GM21526 (cell line): ENCODE data around the gene FAM210A.
"Not testable (repeated sequence)": the region's sequence is repeated elsewhere in the genome, so short reads cannot be mapped to it uniquely, and the experiment has no call there.

ENCODE experiments used
- ATAC-seq: cut with Tn5 transposase; IDR thresholded peaks from one replicate; pipeline ENCODE4 v1.9.1; 2021; ENCODE audit warnings: moderate library complexity; ENCODE audit not compliant: unreplicated experiment, low FRiP score

FAM210A gene

DNA sequence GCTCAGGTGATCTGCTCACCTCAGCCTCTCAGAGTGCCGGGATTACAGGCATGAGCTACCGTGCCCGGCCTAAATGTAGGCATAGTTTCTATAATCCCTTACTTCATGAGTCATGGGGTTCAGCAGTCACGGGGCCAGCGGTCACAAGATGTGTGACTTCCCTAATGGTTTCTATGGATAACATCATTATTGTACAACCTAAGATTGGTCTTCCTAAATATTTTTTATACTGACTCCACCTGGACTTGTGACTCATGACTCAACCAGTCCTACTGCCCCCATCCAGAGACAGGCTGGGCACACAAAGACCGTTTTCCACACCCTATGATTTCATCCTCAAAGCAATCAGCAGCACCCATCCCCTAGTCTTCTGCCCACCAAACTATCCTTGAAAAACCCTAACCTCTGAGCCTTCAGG is 15.9 kb downstream of the FAM210A start:
- ATAC-seq, result no peak

DNA sequence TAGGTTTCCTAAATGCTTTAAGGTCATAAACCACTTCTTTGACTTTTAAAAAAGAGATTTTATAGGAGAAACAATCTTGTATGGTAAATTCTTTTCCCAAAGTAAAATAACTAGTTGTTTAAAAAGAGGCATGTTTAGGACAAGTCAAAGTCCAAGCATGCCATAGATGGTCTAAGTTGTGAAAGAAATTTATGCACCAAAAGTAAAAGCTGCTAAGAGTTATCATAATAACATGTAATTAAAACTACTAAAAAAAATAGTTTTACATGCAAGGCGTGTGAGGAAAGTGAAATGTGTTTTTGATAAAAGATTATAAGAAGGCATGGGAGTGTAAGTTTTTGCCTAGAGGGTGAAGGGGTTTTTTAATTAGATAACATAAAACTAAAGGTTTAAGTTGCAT is 22.5 kb downstream of the FAM210A start:
- no peak for ATAC-seq

DNA sequence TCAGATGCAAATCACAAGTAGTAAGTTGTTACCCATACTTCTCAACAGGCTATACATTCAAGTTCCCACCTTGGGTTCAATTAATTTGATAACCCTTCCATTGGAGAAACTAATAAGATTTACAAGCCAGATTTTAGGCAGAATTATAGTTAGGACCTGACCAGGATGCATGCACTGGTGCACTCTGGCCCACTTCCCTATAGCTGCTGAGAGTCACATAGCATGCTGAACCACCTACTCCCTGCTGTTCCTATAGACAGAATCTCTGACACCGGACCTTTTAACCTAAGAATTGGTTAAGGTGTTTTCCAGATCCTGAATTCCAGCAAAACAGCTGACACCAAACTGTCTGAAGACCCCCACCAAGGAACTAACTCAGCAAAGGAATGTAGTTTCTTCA is 26.2 kb downstream of the FAM210A start:
- ATAC-seq, result no peak

DNA sequence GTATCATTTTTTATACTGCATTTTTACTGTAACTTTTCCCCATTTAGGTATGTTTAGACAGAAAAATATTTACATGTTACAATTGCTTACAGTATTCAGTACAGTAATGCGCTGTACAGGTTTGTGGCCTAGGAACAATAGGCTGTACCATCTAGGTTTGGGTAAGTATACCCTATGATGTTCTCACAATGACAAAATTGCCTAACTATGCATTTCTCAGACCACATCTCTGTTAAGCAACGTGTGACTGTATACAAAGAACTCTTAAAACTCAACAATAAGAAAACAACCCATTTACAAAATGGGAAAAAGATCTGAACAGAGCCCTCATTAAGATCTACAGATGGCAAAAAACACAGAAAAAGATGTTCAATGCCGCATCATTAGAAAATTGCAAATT is 29.4 kb downstream of the FAM210A start:
- no peak for ATAC-seq

DNA sequence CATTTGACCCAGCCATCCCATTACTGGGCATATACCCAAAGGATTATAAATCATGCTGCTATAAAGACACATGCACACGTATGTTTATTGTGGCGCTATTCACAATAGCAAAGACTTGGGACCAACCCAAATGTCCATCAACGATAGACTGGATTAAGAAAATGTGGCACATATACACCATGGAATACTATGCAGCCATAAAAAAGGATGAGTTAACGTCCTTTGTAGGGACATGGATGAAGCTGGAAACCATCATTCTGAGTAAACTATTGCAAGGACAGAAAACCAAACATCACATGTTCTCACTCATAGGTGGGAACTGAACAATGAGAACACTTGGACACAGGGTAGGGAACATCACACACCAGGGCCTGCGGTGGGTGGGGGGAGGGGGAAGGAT is 31.0 kb downstream of the FAM210A start:
- not testable (repeated sequence) for ATAC-seq

DNA sequence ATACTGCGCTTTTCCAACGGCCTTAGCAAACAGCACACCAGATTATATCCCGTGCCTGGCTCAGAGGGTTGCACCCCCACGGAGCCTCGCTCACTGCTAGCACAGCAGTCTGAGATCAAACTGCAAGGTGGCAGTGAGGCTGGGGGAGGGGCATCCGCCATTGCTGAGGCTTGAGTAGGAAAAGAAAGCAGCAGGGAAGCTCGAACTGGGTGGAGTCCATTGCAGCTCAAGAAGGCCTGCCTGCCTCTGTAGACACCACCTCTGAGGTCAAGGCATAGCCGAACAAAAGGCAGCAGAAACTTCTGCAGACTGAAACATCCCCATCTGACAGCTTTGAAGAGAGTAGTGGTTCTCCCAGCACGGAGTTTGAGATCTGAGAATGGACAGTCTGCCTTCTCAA is 36.3 kb downstream of the FAM210A start:
- ATAC-seq, result not testable (repeated sequence)

DNA sequence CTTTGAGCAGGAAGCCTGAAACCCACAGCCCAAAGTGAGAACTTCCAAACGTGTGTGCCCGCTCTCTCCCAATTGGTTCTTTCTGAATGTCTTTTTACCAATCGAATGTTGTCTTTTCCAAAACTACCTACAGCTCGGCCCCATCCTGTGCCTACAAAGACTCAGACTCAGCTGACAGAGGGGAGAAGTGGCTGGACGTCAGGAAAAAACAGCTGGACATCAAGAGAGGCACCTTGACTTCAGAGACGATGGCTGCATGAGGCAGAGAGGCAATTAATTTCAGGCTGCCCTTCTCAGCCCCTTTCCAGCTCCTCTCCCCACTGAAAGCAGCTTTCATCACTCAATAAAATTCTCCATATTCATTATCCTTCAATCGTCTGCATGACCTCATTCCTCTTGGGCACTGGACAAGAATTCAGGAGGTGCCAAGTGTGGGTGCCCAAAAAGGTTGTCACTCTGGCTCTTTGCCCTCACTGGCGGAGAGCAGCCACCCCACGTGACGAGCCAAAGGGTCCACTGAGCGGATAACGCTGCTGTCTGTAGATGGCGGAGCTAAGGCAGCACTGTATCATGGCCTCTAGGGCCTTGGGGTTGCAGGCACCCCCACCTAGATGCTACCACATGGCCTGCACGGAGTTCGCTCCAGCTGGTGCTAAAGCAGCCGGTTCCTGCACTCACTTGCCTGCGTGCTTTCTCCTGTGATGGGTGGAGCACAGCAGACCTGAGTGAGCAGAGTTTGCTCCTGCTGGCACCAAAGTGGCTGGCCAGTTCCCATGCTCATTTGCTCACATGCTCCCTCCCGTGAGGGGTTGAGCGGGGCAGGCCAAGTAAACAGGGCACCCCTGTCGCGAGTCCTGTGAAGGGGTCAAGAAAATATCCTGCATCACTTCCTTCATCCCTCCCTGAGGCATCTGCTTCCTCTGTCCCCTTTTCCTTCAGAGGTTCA is 37.9 kb downstream of the FAM210A start:
- ATAC-seq, result no peak

DNA sequence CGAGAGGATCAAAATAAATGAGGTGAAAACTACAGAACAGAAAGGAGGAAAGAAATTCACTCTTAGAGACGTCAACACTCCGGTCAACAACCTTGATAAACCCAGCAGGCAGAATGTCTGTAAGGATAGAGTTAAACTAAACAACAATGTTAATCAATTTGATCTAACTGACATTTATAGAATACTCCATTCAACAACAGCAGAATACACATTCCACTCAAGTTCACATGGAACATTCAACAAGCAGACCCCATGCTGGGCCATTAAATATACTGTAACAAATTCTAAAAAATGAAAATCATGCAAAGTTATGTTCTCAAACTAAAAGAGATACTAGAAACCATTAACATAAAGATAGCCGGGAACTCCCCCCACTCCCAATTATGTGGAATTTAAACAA is 41.8 kb downstream of the FAM210A start:
- ATAC-seq, result no peak

DNA sequence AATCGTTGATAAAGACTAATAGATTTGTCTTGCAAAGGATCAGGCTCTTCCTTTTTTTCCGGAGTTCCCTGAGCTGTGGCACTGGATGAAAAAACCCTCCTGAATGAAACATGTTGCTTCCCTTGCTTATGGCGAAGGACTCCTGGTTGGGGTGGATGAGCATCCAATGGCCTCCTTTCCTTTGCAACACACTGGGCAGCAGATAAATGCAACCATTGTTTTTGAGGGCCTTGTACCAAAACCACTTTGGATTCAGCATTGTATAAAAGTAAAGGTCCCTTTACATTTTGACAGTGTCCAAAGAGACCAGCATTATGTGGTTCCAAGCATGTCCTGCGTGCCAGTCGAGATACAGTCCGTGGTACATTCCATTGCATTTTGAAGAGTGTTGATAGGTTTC is 44.7 kb downstream of the FAM210A start:
- ATAC-seq, result no peak

DNA sequence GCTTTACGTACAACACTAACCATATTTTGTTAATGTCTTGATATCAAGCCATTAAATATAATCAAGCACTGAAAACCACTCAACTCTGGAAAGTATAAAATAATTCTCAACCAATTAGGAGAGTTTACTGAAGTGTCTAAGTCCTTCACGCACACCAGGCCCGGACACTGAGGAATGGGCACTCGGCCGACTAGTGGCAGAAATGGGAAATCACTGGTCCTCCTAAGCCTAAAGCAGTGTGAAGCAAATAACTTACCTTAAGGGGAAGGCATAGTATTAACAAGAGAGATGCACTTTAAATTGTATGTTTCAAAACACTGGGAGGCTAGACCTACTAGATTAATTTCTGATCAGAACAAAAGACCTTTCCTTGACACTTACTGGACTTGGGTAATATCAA is 45.7 kb downstream of the FAM210A start:
- ATAC-seq, result no peak

DNA sequence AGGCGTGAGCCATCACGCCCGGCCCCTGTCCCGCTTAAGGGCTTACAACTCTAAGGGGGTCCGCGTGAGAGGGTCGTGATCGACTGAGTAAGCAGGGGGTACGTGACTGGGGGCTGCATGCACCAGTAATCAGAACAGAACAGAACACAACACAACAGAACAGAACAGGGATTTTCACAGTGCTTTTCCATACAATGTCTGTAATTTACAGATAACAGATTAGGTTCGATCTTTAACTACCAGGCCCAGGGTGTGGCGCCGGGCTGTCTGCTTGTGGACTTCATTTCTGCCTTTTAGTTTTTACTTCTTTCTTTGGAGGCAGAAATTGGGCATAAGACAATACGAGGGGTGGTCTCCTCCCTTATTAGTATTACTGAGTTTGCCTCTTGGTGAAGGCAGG is 49.0 kb downstream of the FAM210A start:
- not testable (repeated sequence) for ATAC-seq

DNA sequence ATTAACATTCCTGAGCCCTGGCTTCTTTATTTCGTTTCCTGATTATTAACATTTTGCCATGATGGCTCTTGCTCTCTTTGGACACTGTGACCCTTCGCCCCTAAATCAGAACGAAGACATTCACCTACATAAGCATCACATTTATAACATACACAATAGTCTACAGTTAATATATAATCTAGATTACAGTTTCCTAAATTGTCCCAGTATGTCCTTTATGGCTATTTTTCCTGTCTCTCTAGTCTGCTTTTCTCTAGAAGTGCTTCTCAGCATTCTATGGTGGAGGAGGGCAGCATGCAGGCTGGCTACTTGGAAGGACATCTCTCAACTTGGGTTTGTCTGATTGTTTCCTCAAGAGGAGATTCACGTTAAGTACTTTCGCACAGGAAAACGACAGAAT is 49.9 kb downstream of the FAM210A start:
- ATAC-seq, result no peak

DNA sequence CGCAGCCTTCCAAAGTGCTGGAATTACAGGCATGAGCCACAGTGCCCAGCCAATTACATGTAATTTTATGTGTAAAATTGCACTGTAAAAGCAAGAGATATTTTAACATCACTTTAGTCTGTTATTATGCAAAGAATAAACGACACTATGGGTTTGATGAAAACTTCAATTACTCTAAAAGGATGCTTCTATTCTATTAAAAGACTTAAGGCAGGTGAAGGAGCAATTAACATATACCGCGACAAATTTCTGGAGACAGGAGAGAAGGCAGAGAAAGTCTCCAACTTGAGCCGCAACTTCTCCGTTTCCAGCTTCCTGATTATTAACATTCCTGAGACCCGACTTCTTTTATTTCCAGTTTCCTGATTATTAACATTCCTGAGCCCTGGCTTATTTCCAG is 53.7 kb downstream of the FAM210A start:
- no peak for ATAC-seq

DNA sequence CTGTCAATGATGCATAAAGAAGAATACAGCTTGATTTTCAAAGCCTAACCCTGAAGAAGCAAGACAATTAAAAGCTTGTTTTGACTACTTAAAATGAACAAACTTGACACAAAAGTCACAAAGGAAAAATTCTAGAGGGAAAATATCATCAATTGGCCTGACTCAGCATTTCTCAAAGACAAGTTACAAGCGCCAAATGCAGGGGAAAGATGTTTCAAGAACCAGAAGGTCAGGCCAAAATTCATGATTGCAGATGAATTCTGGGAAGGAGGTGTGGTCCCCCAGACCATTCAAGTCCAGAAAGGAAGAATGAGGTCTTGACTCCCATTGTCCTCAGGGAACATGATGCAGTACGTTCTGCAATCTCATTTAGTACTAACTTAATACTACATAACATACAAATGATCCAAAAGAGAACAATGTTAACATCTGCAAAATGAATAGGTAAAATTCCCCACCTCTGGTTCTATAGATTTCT is 64.5 kb downstream of the FAM210A start:
- ATAC-seq, result no peak

DNA sequence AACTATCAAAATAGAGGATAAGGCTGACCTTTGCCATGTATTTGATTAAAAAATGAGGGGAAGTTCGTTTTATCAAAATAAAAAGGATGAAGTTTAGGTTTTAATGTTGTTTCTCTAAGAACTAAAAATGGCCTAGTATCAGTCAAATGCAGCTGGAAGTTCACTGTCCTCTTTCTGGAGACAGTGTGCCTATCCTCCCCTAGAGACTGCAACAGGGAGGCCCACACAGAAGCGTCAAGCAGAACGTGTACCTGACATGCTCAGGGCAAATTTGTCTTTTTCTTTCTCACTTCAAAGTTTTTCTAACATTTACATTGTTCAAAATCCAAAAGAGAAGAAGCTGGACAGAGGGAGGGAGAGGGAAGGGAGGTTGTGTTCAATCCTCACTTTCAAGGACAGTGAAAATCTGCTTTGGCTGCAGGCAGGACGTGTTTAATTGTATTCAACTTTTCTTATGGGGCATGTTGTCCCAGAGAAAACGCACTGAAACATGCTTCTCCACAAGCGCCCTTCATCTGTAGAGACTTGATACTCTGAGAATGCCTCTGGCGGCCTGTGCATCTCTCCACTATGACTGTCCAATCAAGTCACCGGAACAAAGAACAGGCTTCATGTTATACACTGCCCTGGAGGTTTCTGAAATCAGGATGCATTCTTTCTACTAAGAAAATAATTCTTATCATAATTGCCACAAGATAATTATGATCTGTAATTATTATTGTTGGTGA is 65.1 kb downstream of the FAM210A start:
- no peak for ATAC-seq

DNA sequence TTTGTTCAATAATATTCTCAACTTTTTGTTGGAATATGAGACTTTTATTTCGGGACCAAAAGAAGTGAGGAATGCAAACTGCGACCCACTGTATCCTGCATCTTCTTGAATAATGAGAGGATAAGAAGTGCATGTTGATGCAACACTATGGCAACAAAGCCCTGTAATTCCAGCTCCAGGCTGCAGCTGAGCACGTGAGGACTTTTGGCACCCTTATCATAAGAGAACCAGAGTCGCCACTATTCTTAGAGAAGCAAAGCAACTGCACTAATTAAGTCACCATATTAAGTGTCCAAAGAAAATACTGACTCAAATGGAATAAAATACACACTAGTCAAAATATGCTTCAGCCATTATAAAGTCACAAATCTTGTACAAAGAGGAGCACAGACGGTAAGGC is 65.8 kb downstream of the FAM210A start:
- ATAC-seq, result no peak

DNA sequence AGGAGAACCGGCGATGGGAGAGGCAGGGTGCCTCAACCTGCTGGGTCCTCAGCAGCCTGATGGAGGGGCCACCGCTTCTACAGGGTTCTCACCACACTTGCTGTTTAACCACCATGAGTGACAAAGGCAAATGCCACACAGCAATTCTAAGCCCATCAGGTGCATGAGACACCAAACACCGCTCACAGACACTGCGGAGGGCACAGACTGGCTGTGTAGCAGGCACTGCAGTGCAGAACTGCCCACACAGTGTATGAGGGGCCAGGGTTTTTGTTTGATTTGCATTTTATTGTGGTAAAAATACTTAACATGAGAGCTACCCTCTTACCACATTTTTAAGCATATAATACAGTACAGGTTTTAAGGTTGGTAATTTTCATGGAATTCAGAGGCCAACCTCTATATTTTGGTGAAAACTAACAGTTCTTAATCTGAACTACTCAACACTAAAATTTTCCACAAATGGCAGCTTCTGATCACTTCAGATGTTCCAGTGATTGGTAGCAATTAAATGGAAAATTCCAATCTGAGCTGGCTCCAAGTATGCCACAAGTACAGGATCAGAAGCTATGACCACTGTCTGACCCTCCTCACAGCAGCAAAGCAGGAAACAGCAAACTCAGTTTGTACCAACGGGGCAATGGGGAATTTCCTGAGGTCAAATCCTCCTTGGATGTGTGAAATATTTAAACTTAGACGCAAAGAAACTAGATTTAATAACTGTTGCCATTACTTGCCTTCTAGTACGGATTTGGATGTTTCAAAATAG is 67.7 kb downstream of the FAM210A start:
- no peak for ATAC-seq

DNA sequence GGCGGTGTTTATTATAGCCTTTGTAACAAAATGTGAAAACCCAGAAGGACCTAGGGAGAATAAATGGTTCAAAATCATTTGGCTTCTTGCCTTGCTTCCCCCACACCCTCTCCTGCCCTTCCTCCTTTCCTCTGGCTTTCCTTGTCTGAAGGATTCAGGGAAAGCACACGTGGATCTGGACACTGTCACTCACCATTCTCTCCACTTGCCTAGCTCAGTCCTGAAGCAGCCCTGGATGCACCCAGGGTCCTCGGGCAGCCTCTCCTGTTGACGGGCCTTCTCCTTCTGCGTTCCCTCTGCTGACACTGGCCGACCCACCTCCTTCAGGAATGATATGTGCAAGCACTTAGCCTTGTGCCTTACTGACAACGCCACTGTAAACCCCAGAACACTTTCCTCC is 68.4 kb downstream of the FAM210A start:
- ATAC-seq, result no peak

DNA sequence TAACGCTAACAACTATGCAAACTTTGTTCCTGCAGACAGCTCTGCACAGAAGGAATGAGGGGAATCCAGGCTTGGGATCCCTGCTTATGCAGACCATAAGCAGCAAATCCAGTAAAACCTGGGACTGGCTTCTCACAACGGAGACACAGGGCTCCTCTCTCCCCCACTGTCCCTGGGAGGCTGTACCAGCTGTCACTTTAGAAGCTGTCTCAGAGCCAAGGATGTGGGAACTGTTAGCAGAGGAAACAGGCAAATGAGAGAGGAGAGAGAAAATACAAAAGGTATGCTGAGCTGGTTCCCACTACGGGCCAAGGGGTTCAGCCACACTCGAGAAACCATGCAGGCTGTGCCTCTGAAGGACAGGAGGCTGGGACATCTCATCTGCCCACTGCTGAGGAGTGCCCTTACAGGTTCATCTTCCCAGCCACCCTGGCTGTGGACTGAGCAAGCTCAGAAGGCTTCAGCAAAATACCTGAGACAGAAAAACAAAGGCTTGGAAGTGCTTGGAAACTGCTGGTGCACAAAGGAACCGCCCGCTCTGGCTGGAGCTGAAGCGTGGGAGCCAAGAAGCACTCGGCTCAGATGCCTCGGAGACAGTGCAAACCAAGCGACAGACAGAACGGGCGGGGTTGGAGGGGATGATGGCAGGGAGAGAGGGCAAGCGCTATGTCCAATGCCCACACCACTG is 72.5 kb downstream of the FAM210A start:
- ATAC-seq, result no peak
